HG03095 (cell line): ENCODE measurements around the gene SEMA7A.

Experiments used
- ATAC-seq: cut with Tn5 transposase; IDR thresholded peaks from one replicate; pipeline ENCODE4 v1.9.1; 2021; ENCODE audit warnings: moderate library complexity; ENCODE audit not compliant: unreplicated experiment

The SEMA7A gene

DNA sequence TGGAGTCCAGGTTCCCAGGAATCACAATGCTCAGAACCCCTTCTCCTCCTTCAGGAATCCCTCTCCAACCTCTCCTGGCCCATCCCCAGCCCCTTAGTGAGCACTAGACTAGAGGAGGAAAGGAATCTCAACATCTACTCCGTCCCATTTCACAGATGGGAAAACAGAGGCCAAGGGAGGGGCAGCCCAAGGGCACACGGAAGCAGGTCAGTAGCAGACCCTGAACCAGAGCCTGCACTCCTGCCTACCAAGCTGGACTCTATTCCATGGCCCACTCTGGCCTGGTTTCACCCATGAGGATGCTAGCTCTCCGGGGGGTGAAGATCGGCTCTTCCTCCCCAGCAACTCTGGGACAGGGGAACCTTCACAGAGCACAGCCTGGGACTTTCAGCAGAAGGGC is 14.3 kb downstream of the SEMA7A start:
- ATAC-seq = no peak

DNA sequence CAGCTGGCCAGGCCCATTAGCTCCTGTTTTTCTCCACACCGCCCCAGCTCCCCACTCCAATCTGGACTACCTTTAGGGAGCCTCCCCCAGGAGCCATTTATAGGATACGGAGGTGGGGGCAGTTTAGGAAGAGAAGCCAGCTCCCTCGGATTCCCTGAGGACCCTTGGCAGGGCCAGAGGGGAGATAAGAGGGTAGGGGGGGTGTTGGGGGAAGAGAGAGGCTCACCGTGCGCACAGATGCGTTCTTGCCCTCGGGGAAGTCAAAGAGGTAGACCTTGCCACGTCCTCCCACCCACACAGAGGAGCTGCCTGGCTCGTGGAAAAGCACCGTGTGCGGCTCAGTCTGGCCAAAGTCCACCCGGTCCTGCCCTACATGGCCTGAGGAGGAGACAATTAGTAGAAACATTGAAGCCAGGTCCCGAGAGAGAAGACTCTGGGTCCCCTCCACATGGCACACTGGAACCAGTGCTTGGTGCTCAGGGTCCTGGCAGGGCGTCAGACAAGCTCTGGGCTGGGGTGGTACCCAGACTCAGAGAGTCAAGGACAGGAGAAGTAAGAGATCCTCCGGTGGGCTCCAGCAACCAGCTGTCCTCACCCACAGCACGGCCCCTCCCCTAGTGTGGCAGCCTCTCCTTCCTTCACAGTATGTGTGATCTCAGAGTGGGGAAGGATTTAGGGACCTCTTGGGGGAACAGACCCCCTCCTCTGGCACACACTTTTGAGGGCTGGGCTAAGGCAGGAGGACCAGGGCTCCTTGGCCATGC is 15.0 kb downstream of the SEMA7A start:
- no peak for ATAC-seq

DNA sequence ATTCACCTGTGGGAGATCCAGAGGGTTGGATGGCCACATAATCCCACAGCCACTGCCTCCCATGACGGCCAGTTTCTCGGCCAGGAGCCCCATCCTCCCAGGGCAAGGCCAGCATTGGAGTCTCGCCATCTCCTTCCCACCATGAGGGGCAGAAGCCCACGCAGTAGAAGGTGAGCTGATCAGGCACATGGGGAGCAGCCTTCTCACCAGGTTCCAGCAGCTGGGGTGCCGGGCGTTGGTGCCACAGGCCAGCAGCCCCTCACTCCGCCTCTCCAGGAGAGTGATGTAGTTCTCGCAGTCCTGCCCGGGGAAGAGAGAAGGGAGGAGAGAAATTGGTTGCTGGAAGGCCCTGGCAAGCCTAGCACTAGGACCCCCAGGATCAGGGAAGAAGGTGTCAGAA is 16.1 kb downstream of the SEMA7A start:
- no peak for ATAC-seq

DNA sequence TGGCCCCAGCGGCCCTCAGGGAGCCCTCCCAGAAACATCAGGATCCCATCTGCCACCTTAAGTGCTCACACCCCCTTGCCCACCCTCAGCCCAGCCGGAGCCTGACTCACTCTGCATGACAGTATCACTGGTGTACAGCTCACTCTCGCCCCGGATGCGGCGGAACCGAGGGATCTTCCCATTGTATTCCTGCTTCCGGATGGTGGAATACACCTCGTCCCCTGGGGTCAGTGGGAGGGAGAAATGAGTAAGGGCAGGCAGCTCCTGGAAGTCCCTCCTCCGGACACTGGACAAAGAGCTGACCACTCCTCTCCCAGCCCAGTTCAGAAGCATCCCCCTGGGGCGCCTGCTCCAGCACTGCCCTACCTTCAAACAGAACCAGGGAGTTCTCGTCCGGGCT is 16.5 kb downstream of the SEMA7A start:
- ATAC-seq = no peak

DNA sequence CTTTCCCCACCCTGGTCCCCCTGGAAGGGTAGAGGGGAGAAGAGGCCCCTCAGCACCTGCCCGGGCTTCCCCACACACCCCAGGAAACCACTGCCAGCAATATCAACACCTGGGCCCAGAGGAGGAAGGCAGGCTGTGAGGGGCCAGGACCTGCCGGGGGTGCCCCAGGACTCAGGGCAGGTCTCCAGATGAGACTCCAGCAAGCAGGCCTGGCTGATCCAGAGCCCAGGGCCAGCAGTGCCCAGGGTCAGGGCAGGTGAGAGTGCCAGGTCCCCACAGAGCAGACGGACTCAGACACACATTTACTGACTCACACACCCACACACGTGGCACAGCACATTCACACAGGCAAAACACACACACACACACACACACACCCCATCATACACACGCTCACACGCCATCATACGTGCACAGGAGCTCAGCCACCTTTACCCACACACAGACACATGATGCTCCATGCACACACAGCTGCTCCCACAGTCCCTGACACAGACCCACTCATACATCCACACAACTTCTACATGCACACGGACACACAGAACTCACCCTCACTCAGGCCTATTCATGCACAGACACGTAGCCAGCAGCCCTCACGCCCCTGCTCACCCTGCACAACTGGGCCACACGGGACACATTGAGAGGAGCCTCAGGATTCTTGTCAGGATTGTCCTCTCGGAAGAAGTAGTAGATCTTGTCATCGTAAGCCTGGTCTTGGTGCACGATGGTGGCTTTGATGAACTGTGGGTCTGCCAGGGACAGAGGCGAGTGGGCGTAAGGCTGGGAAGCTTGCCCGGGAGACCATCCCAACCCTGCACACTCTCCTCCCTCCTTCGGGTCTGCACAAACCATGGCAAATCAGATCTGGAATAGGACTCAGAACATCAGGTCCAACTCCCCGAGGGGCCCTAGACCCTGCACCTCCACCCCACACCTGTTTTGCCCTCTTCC is 17.5 kb downstream of the SEMA7A start:
- ATAC-seq = no peak

DNA sequence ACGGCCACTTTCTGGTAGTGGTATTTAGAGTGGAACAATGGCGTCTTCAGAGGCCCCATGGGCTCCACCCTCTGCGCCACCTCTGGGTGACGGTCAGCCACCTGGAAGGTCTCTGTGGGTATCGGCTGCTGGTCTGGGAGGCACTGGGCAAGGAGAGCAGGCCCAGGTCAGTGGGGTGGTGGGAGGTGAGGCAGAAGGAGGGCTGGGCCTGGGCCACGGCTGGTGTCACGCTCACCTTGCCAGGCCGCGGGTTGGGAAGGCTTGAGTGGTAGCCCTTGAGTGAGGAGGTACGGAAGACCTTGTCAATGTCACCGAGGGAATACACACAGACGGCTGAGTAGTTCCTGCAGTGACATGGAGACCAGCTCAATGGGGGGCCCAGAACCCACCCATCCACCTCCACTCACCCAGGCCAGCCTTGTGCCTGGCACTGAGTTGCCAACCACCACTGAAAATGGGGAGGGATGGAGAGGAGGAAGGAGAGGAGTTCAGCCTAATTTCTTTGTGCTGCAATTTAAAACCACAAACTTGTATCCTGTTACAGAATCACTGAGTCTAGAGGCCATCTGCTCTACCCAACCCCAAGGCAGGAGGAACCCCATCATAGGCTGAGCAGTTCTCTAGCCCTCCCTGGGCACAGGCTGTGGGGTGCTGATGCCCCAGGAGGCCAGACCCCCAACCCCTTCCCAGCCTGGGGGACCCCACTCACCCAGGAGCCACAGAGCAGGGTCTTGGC is 19.0 kb downstream of the SEMA7A start:
- no peak for ATAC-seq

DNA sequence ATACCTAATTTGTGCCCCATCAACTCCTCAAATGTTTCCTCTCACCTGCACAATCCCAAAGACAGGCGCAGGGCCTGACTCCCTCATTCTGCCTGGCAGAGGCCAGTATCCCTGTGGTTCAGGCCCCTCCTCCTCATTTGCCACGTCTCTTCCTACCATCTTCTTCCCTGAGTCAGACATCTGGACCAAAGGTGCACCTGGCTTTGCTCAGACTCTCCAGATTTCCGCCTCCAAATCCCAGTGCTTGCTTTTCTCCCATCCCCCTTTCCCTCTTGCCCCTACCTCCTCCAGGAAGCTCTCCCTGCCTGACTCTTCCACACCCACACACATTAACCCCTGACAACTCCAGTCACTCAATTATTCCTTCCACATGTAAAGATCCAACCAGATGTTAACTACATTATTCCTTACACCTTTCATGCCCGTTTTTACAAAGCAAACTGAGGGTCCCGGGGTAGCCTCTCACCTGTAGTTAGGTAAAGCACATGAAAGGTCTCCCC is 19.6 kb downstream of the SEMA7A start:
- no peak for ATAC-seq

DNA sequence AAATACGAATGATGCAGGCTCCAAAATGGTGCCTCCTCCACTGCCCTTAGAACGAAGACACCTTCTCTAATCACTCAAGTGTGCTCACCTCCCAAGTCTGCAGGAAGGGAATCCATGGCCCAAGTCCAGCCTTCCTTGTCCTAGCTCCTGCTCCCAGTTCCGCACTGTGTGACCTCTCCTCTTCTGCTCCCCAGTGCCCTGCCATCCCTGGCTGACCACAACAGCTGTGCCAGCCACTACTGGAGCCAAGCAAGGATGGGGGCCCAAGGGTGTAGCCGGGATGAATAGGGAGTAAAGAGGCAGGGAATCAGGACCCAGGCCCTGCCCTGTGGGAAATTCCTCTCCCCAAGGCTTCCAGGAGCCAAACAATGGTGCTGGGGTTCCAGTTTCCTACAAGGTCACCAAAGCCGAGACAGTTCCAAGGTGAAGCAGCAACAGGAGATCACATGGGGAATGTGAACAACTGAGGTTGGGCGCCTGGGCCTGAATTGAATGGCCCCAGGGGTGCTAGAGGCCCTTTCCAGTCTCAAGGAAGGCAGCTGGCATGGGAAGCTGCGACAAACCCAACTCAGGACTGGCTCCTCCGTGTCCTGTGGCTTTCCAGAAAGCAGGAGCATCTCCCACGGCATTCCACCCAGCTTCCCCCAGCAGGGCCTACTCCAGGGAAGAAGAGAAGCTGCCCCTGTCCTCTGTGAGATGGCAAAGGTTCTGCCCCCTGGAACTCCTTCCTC is 20.2 kb downstream of the SEMA7A start:
- no peak for ATAC-seq

DNA sequence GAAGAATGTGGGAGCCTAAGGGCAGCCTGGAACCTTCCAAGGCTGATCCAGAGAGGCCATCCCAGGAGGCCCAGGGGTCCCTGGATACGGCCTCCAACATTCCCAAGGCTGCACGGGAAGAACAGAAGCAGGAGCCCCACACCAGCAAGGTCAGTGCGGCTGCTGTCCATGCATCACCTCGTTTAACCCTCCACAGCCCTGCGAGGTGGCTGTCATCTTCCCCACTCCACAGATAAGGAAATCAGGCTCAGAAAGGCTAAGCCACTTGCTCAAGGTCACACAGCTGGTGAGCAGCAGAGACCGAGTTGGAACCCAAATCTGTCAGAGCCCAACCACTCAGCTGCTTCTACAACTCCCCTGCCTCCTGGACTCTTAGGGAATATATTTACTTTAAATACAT is 21.6 kb downstream of the SEMA7A start:
- no peak for ATAC-seq

DNA sequence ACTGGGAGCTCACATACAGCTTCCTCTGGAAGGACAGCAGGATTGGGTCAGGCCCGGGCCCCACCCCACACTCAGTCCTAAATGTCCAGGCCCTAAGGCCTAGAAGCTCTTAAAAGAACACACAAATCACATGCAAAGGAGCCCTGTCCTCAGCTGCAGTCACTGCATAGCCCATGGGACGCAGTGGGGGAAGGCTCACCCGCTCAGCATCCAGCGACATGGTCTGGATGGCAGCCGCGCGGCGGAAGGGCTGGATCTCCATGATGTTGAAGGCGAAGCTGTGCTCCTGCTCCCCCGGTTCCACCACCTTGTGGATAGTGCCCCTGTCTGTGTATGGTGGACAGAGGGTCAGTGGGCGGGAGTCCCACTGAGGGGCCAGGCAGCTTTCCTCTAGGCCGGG is 22.1 kb downstream of the SEMA7A start:
- no peak for ATAC-seq

DNA sequence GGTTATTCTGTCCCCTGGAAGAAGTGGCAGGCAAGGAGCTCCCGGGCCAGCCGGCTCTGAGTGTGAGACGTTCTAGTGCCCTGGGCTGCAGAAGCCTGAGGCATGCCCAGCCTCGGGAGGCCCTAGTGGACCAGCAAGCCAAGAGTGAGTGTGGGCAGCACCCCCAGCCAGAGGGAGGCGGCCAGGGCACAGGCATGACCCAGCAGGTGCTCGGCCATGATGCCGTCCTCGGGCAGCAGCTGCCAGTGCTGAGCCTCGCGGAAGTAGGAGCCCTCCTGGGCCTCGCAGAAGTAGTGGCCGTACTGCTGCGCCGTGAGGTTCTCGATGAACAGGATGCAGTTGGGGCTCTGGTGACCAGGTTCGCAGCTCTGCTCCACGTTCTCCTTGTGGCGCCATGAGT is 23.3 kb downstream of the SEMA7A start:
- ATAC-seq = no peak

DNA sequence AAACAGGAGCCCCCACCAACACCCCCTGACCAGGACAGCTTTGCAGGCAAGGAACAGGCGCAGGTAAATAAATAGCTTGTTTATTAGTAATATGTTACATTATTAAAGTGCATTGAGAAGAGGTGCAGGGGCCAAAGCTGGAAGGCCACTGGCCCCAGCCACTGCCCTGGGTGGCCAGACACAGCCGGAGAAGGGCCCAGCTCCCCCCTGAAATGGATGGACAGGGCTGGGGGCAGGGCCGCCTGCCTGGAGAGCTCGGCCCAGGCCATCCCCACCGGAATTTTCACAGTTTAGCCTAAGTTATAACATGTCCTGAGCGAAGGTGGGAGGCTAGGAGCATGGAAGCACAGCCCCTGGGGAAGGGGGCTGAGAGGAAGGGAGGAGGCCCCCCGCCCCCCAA is 24.5 kb downstream of the SEMA7A start:
- no peak for ATAC-seq

DNA sequence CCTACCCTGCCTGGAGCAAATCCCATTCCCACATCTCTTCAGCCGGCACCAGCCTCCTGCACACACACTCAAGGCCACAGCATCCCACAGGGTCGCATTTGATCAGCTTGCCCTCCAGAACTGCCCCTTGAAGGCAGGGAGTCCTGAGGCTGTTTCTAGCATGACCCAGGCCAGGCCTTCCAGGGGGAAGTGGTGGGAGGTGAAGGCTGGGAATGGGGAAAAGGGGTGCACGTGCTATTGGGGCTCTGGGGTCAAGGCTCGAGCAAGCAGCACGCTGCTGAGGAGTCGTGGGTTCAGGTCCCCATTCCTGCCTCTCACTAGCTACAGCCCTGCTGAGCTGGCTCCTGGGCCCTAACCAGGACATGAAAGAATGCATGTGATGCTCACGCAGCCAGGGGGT is 24.9 kb downstream of the SEMA7A start:
- ATAC-seq = no peak

DNA sequence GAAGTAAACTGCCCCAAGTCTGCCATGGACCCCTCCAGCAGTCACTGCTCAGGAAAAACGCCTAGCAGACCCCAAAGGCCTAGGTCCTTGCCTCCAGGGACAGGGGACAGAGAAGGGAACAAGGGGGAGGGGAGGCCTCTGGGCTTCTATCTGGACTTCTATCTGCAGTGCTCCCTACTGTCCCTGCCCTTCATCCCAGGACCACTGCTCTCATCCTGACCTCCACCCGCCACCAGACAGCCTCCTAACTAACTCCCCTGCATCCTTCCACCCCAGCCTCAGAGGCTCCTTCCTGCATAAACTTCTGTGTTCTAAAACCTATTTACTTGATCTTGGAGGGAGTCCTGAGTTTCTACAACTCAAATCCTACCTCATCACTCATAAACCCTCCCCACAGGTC is 25.4 kb downstream of the SEMA7A start:
- no peak for ATAC-seq

DNA sequence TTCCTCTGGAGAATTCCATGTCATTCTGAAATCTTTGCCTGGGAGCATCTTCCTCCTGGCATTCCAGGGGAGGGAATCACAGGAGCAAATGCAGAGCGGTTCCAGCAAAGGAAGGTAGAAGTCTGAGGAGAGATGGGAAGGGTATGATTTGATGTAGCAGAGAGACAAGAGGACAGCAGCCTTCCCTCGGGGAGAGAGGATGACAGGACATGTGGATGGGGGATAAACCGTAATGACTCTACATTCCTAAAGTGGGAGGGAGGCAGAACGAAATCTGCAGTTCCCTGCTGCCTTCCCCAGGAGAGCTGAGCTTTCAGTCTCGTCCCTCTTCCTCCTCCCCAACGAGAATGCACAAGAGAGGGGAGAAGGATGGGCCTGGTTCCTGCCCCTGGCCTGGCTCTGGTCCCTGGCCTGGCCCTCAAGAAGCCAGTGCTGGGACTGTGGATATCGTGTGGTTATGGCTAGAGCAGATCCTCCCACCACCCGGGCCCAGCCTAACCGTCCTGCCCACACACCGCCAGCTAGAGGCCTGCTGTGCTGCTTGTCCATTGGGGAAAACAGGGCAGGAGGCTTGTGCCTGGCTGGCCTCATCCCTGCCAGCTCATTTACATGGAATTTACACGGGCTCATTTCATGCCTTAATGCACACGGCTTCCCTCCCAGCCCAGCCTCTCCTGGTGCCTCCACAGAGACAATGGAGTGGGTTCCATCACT is 26.6 kb downstream of the SEMA7A start:
- no peak for ATAC-seq

DNA sequence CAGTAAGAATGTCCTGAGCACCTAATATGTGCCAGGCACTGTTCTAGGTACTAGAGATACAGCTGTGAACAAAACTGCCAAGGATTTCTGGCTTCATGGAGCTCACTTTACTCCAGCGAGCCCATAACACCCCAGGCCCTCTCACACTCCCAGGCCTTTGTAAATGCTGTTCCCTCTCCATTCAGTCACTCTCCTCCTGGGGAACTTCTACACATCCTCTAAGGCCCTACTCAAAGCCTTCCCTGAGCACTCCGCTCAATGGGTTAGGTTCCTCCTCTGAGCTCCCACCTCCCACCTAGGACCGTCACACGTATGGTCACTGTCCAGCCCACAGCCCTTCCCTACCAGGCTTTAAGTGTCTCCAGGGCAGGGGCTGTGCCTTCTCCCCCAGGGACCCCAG is 27.2 kb downstream of the SEMA7A start:
- no peak for ATAC-seq

DNA sequence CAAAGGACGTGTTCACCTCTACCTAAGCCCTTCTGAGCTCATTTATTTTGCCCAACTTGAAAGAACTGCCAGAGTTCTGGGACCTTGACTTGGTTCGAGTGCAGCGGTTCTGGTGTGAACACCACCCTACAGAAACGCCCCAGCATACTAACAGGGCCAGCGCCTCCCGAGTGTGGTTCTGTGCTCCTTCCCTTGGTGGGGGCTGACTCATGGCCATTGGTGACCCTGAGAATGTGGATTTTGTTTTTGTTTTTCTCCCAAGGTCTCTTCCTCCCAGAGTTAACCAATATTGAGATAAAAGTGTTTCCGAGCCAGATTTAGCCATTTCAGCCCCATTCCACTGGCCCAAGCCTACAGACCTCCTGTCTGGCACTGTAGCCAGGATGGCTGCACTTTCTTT is 27.9 kb downstream of the SEMA7A start:
- no peak for ATAC-seq

DNA sequence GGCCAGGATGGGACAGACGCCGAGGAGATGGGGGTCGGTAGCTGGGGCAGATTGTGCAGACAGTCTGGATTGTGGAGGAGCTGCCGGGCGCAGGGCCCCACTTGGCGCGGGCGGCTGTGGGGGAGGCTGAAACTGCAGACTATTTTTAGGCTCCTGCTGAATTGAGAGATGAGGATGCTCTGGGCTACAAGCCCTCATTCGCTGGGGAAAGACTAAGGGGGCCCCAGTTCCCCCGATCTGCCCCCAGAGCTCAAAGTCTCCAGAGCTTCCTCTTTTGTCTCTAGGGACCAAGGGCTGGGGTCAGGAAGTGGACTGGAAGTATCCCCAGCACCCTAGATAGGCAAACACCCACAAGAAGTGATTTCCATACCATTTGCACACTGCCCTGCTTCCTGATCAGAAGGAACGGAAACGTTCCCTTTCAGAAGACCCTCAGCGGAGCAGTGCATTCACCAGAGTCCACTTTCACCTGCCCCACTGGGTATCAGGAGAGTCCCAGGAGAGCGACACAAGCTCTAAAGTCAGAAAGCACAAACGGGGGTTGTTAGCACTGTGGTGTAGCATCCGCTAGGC is 29.7 kb downstream of the SEMA7A start:
- ATAC-seq = peak; percentile 37

DNA sequence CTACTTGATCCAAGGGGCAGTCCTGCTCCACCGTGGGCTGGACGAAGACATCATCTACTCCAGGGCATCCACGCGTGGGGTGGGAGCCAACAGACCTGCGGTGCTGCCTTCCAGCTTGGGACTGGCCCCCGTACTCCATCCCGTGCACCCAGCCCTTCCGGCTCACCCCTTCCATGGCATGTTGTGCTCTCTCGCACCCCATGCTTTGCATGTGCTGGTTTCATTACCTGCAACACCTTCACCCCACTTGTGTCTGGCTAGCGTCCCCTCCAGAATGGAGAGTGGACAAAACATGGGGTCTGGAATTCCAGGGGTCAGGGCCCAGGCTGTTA is 30.2 kb downstream of the SEMA7A start:
- no peak for ATAC-seq
